Head of caudate nucleus (tissue), 42 donors: Measurements from ENCODE around the gene ZNF573.

ENCODE experiments used
- DNase-seq, 42 donors: peaks; one replicate each; pipeline versions ENCODE4 v3.0.0 to v3.0.0-alpha.2; 2020 to 2021; ENCODE audit warnings: mixed read lengths in 7 of 42
- intact Hi-C: fragments of 100-400 bp; cut with DNase I; formaldehyde crosslinking; loops from one replicate; pipeline ENCODE4 v1.15.0; 2022

ZNF573 gene

DNA sequence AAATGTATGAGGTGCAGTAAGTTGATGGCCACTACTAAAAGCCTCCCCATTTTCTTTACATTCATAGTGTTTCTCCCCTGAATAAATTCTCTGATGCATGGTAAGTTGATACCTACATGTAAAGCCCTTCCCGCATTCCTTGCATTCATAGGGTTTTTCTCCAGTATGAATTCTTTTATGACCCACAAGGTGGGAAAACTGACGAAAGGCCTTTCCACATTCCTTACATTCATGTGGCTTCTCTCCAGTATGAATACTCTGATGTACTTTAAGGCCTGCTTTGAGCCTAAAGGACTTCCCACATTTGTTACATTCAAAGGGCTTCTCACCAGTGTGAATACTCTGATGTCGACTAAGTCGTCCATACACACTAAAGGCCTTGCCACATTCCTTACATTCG is 80.3 kb downstream of the ZNF573 start:
- DNase-seq, result no peak
- intact Hi-C loops, result no loop called here

- intact Hi-C loops, result no loop called here
- no peak for DNase-seq
These were observed 81.2 kb downstream of the ZNF573 start for GRCh38 chr19:37698216-37698615.

- DNase-seq, result no peak
- intact Hi-C loops, result no loop called here
These were observed 84.1 kb downstream of the ZNF573 start for GRCh38 chr19:37695144-37695899.

GRCh38 chr19:37692956-37693620 is 86.3 kb downstream of the ZNF573 start:
- peak in 31 of 42 donors; percentile 13 to 77 (median 39) for DNase-seq

DNA sequence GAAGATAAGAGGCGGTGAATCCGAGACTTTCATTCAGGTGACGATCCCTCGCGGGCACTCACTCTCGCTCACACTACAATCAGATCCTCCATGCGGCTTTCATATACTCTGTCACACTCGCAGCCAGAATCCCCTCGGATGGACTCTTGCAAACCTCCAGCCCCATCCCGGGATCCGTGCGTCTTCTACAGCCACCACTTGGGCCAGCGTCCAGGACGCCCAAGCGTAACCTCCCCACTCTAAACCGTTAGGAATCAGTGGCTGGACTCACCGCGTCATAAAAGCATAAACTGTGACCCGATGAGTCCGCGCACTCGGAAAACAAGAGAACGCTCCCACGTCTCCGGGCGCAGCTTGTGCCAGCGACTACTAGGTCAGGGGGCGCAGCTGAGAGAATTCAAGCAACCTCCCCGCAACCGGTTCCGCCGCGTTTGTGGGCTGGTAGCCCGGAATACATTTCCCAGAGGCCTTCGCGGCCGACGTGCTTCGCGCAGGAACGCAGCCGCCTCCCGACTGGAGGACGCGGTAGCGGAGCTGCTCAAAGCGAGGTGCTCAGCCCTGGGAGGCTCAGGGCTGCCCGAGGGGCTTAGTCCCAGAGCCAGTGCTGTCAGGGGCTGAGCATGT is 87.4 kb downstream of the ZNF573 start:
- DNase-seq, result peak; percentile 83 to 96 (median 92)
- intact Hi-C loops, result no loop called here

More at GRCh38 chr19:37692956-37693620, 86.3 kb downstream of the ZNF573 start:
- intact Hi-C loops, result no loop called here
